ENCODE results near the gene TOM1L2. TPM values are rescaled to one million over a fixed set of nuclear protein-coding genes. Genes with fewer than 3 reads are reported as not detected.

TOM1L2 gene
- total and polyA plus RNA-seq, 2 donors from 2014 or later, result 28.2 to 59.4 TPM

DNA sequence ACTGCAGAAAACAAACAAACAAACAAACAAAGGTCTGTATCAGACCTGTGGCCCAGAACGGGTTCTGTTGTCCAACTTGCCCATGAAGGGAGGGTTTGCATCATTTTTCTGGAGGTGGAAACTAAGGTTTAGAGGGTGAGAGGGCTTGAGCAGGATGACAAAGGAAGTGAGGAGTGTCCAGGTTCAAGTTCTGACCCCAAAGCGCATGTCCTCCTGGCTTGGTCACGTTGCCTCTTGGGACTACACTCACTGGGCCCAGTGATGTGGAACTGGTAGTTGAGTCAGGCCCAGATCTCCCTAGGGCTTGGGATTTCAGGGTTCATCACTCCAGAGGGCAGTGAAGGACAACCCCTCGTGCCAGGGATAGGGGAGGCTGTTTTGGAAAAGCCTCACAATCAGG is 137.2 kb downstream of the TOM1L2 start:
- no peak for DNase-seq
- H3K27ac ChIP-seq (ENCODE audit: low read depth in 2 of 2, low read length in 2 of 2), result peak overlapping the region; percentile 99
- H3K27me3 ChIP-seq (ENCODE audit: control insufficient read depth, insufficient read depth, low read length), result no peaks in the 10 kb centered on the region
- no peak for FAIRE-seq
- no peaks in the 10 kb centered on the region for H3K9me3 ChIP-seq (ENCODE audit: control insufficient read depth in 2 of 3, insufficient read depth in 1 of 3, low read length in 3 of 3)
- H3K4me1 ChIP-seq (ENCODE audit: control insufficient read depth in 2 of 3, insufficient read depth in 2 of 3, low read depth in 1 of 3, low read length in 3 of 3), result peaks cover 0 to 64% (median 56%) of the 10 kb centered on the region in 3 donors
- peak overlapping the region in 1 of 3 donors; percentile 80 for H3K4me3 ChIP-seq (ENCODE audit: low read length in 3 of 3)
- intact Hi-C loops (cut with DNase I), result no loop called here
- TF ChIP-seq CTCF (IDR thresholded peaks at IDR 0.05; ENCODE audit: borderline replicate concordance, extremely low read depth, insufficient read depth), result no peak
- H3K36me3 ChIP-seq (ENCODE audit: control insufficient read depth in 2 of 3, insufficient read depth in 3 of 3, low read length in 3 of 3), result no peaks in the 10 kb centered on the region
- peak overlapping the region in 2 of 3 donors; percentile 33 to 56 for H3K9ac ChIP-seq (ENCODE audit: low read length in 3 of 3)

DNA sequence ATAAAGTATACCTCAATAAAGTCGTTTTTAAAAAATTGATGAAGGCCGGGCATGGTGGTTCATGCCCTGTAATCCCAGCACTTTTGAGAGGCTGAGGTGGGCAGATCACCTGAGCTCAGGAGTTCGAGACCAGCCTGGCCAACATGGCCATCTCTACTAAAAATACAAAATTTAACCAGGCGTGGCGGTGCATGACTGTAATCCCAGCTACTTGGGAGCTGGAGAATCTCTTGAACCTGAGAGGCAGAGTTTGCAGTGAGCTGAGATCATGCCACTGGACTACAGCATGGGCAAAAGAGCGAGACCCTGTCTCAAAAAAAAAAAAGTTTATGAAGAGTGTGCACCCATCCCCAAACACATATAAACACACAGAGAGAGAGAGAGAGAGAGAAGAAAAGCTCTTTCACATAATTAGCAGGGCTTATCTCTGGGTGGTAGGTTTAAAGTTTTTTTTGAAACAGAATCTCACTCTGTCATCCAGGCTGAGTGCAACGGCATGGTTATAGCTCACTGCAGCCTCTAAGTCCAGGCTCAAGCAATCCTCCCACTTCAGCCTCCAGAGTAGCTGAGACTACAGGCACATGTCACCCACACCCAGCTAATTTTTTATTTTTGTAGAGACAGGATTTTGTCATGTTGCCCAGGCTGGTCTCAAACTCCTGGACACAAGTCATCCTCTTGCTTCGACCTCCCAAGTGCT is 138.4 kb downstream of the TOM1L2 start:
- Histone ChIP-seq H3K4me1 (ENCODE audit: control insufficient read depth in 2 of 3, insufficient read depth in 2 of 3, low read depth in 1 of 3, low read length in 3 of 3) (peaks cover 0 to 53% (median 52%) of the 10 kb centered on the region in 3 donors), H3K27me3 (ENCODE audit: control insufficient read depth, insufficient read depth, low read length) (no peaks in the 10 kb centered on the region)
- intact Hi-C loops (cut with DNase I), result no loop called here

DNA sequence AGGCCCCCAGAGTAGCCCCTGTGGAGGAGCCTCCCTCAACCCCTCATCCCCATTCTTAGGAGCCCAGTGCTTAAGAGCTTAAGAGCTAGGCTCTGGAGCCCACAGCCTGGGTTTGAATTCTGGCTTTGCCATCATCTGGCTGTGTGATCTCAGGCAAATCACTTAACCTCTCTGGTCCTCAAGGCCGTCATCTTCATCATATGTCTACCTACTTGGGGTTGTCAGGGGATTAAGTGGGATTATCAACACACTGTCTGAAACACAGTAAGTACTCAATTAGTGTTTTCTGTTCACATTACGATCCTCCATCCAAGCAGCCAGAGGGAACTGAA is 140.2 kb downstream of the TOM1L2 start:
- intact Hi-C loops (cut with DNase I), result no loop called here
- H3K9me3 ChIP-seq (ENCODE audit: control insufficient read depth in 2 of 3, insufficient read depth in 1 of 3, low read length in 3 of 3), result no peaks in the 10 kb centered on the region
- FAIRE-seq (no peak), DNase-seq (no peak)
- no peaks in the 10 kb centered on the region for H3K36me3 ChIP-seq (ENCODE audit: control insufficient read depth in 2 of 3, insufficient read depth in 3 of 3, low read length in 3 of 3)
- peak overlapping the region in 1 of 3 donors; percentile 14 for H3K9ac ChIP-seq (ENCODE audit: low read length in 3 of 3)
- H3K27me3 ChIP-seq (ENCODE audit: control insufficient read depth, insufficient read depth, low read length), result no peaks in the 10 kb centered on the region
- no peak overlapping the region for H3K27ac ChIP-seq (ENCODE audit: low read depth in 2 of 2, low read length in 2 of 2)
- no peak overlapping the region for H3K4me3 ChIP-seq (ENCODE audit: low read length in 3 of 3)
- H3K4me1 ChIP-seq (ENCODE audit: control insufficient read depth in 2 of 3, insufficient read depth in 2 of 3, low read depth in 1 of 3, low read length in 3 of 3), result peaks cover 0 to 51% (median 50%) of the 10 kb centered on the region in 3 donors
- TF ChIP-seq CTCF (IDR thresholded peaks at IDR 0.05; ENCODE audit: borderline replicate concordance, extremely low read depth, insufficient read depth), result no peak

More for the DNA sequence above, 138.4 kb downstream of the TOM1L2 start:
- Histone ChIP-seq H3K9ac (ENCODE audit: low read length in 3 of 3) (no peak overlapping the region), H3K27ac (ENCODE audit: low read depth in 2 of 2, low read length in 2 of 2) (no peak overlapping the region), H3K4me3 (ENCODE audit: low read length in 3 of 3) (no peak overlapping the region), H3K36me3 (ENCODE audit: control insufficient read depth in 2 of 3, insufficient read depth in 3 of 3, low read length in 3 of 3) (no peaks in the 10 kb centered on the region), H3K9me3 (ENCODE audit: control insufficient read depth in 2 of 3, insufficient read depth in 1 of 3, low read length in 3 of 3) (no peaks in the 10 kb centered on the region)
- TF ChIP-seq CTCF (IDR thresholded peaks at IDR 0.05; ENCODE audit: borderline replicate concordance, extremely low read depth, insufficient read depth), result no peak
- DNase-seq, result peak in 1 of 5 donors; percentile 46
- no peak for FAIRE-seq

Data from kidney (tissue), 14 donors.